Endothelial cell of umbilical vein (primary cell): Measurements from ENCODE around the gene PCDHGB2. TPM values are rescaled to one million over a fixed set of nuclear protein-coding genes. Genes with fewer than 3 reads are reported as not detected.

Experiments used
- BruUV-seq: library from RNA; stranded (reverse); fragments of 400-500 nt; replicated peaks from 2 replicates; lab custom pipeline; 2021; lab: Mats Ljungman, UMichigan
- CTCF ChIA-PET: fragments of 300-600, 350-600 bp; sonication (Branson Sonifier 250); formaldehyde crosslinking; loops from one replicate; lab custom pipeline; 2021; ENCODE audit warnings: antibody characterized with exemption, inconsistent platforms; lab: Charles Lee
- POLR2A ChIA-PET: fragments of 300-600, 350-600 bp; sonication (Branson Sonifier 250); formaldehyde crosslinking; loops from one replicate; lab custom pipeline; 2021; ENCODE audit warnings: antibody characterized with exemption, inconsistent platforms; lab: Charles Lee
- DNase-seq: peaks from one replicate; pipeline ENCODE4 v3.0.0-alpha.2; 2011; ENCODE audit warnings: low read depth, low spot score
- FAIRE-seq: peaks from 2 replicates; lab custom pipeline; 2011; peaks lifted over from hg19 to GRCh38; lab: Jason Lieb, UNC
- H2AFZ ChIP-seq: 2 replicates; pipeline ENCODE4 v1.6.0; 2012; ENCODE audit warnings: low read depth, low read length, control low read depth, inconsistent platforms
- H3K27ac ChIP-seq: 2 replicates; pipeline ENCODE4 v1.5.1; 2011; ENCODE audit warnings: low read depth, mild to moderate bottlenecking, control low read depth, low read length, moderate library complexity; ENCODE audit not compliant: insufficient read depth
- H3K27me3 ChIP-seq, 2 experiments: 2 replicates each; pipeline versions ENCODE4 v1.6.0 to v1.6.1; 2011; ENCODE audit warnings: low read length in 2 of 2, mixed read lengths in 1 of 2; ENCODE audit not compliant: control insufficient read depth in 2 of 2, insufficient read depth in 2 of 2
- H3K36me3 ChIP-seq, 2 experiments: 2 replicates in 1 of 2; 3 replicates in 1 of 2; pipeline ENCODE4 v1.5.1; 2011; ENCODE audit warnings: low read length in 2 of 2, mild to moderate bottlenecking in 1 of 2, moderate library complexity in 1 of 2; ENCODE audit not compliant: control insufficient read depth in 2 of 2, insufficient read depth in 2 of 2; ENCODE audit errors: extremely low read depth in 1 of 2
- H3K4me1 ChIP-seq: 3 replicates; pipeline ENCODE4 v1.5.1; 2011; ENCODE audit warnings: mild to moderate bottlenecking, low read length; ENCODE audit not compliant: control insufficient read depth, insufficient read depth; ENCODE audit errors: extremely low read depth
- H3K4me2 ChIP-seq: 2 replicates; pipeline ENCODE4 v1.6.1; 2011; ENCODE audit warnings: low read length, control low read depth, mixed read lengths; ENCODE audit not compliant: insufficient read depth
- H3K4me3 ChIP-seq, 3 experiments: fragments of 200-600 bp in 1 of 3; sonication (generic), shearing (Covaris generic) in 1 of 3; replicated peaks in 1 of 3; 2 replicates each; pipeline ENCODE4 v1.5.1; 2011 to 2016; ENCODE audit warnings: control low read depth in 3 of 3, low read length in 3 of 3, mild to moderate bottlenecking in 2 of 3, inconsistent platforms in 1 of 3, low read depth in 1 of 3, moderate library complexity in 1 of 3; ENCODE audit not compliant: insufficient read depth in 1 of 3
- H3K79me2 ChIP-seq: 2 replicates; pipeline ENCODE4 v1.6.0; 2012; ENCODE audit warnings: low read length, inconsistent platforms; ENCODE audit not compliant: control insufficient read depth, insufficient read depth
- H3K9ac ChIP-seq: replicated peaks from 2 replicates; pipeline ENCODE3; 2011; ENCODE audit warnings: low read length, control low read depth; ENCODE audit not compliant: insufficient read depth; ENCODE audit errors: extremely low read depth
- H3K9me1 ChIP-seq: replicated peaks from 3 replicates; pipeline ENCODE4 v1.6.0; 2011; ENCODE audit warnings: mild to moderate bottlenecking, low read length; ENCODE audit not compliant: control insufficient read depth, insufficient read depth; ENCODE audit errors: extremely low read depth
- H3K9me3 ChIP-seq: replicated peaks from 2 replicates; pipeline ENCODE4 v1.5.1; 2012; ENCODE audit warnings: low read length, inconsistent platforms; ENCODE audit not compliant: control insufficient read depth, insufficient read depth
- H4K20me1 ChIP-seq: replicated peaks from 2 replicates; pipeline ENCODE3; 2011; ENCODE audit warnings: mild to moderate bottlenecking, low read length; ENCODE audit not compliant: control insufficient read depth, insufficient read depth; ENCODE audit errors: extremely low read depth
- CTCF ChIP-seq, 2 donors: IDR thresholded peaks; 1 replicate in 1 of 2; 2 replicates in 1 of 2; pipeline ENCODE4 v1.5.1; 2011; ENCODE audit warnings: low read length in 2 of 2, mild to moderate bottlenecking in 2 of 2, moderate library complexity in 2 of 2, control low read depth in 1 of 2, inconsistent platforms in 1 of 2, low read depth in 1 of 2; ENCODE audit not compliant: insufficient read depth in 1 of 2; ENCODE audit errors: extremely low read depth in 1 of 2
- EZH2 ChIP-seq: IDR thresholded peaks from 2 replicates; pipeline ENCODE4 v1.6.1; 2012; ENCODE audit warnings: borderline replicate concordance, low read depth, mild to moderate bottlenecking, moderate library complexity, low read length, inconsistent platforms; ENCODE audit not compliant: severe bottlenecking
- JUN ChIP-seq: IDR thresholded peaks from 2 replicates; pipeline ENCODE4 v1.6.1; 2011; ENCODE audit warnings: borderline replicate concordance, low read depth; ENCODE audit not compliant: insufficient read length, insufficient read depth
- MYC ChIP-seq: IDR thresholded peaks from one replicate; pipeline ENCODE4 v1.6.1; 2011; ENCODE audit warnings: mild to moderate bottlenecking, low read depth, low read length
- POLR2AphosphoS5 ChIP-seq: IDR thresholded peaks from 2 replicates; pipeline ENCODE4 v1.6.1; 2012; ENCODE audit warnings: low read depth, mild to moderate bottlenecking, control low read depth, low read length, moderate library complexity; ENCODE audit not compliant: insufficient read depth
- dilution Hi-C: fragments of 300-500 bp; cut with MboI; formaldehyde crosslinking; loops from one replicate; pipeline ENCODE4 v1.15.0; 2019; ENCODE audit warnings: low sequenced_read_pairs; ENCODE audit not compliant: extremely low pct_ligation_motif_present
- intact Hi-C: fragments of 100-400 bp; cut with micrococcal nuclease; formaldehyde crosslinking; loops from one replicate; pipeline ENCODE4 v1.10.0; 2022
- polyA plus RNA-seq, 4 experiments: library from polyadenylated mRNA; depleted of rRNA in 3 of 4; stranded (reverse) in 3 of 4; unstranded in 1 of 4; fragments of >200 nt; gene quantifications; 2 replicates each; pipeline versions ENCODE4 v1.2.1 to v1.2.3, GENCODE V29; 2011 to 2012; ENCODE audit warnings: missing spikeins in 1 of 4
- total RNA-seq: library from RNA; stranded (reverse); gene quantifications from 2 replicates; pipeline ENCODE4 v1.2.3, GENCODE V29; 2021

The PCDHGB2 gene
- total and polyA plus RNA-seq, 2 donors (not counting 3 experiments of a cell fraction or from before 2014, with no cell fraction given), result 1.1 to 2.9 TPM

GRCh38 chr5:141409598-141410306 lies 50.0 kb downstream of the PCDHGB2 start:
- H3K4me3 ChIP-seq, result no peak overlapping the region
- H3K27ac ChIP-seq, result no peak overlapping the region
- FAIRE-seq (no peak), DNase-seq (no peak)
- no peaks in the 10 kb centered on the region for H3K9me3 ChIP-seq
- H3K27me3 ChIP-seq, result peaks cover 55 to 82% of the 10 kb centered on the region in 2 experiments
- H3K79me2 ChIP-seq, result no peaks in the 10 kb centered on the region
- no peaks in the 10 kb centered on the region for H3K36me3 ChIP-seq
- no peak overlapping the region for H3K4me2 ChIP-seq
- no peak overlapping the region for H3K9ac ChIP-seq
- intact Hi-C loops, result no loop called here
- BruUV-seq, result no TSS peak
- peaks cover 3% of the 10 kb centered on the region for H3K4me1 ChIP-seq
- no peaks in the 10 kb centered on the region for H3K9me1 ChIP-seq
- dilution Hi-C loops, result no loop called here
- POLR2A ChIA-PET, result no interaction called here
- H4K20me1 ChIP-seq, result peaks cover 5% of the 10 kb centered on the region
- H2AFZ ChIP-seq, result no peak overlapping the region
- CTCF ChIA-PET, result interaction anchor here (0.6 kb wide), 1 partner anchor 21 kb away, joined by 3 read pairs; the partner anchor contains the start of gene PCDHGA12
- TF ChIP-seq EZH2, result peak; percentile 72
- no peak for TF ChIP-seq CTCF (IDR thresholded peaks at IDR 0.05; ENCODE audit: extremely low read depth in 1 of 2, insufficient read depth in 1 of 2, low read depth in 1 of 2, low read length in 2 of 2)

- Histone ChIP-seq H3K9me1 (no peaks in the 10 kb centered on the region), H3K27ac (no peak overlapping the region), H3K9me3 (no peaks in the 10 kb centered on the region), H3K36me3 (no peaks in the 10 kb centered on the region), H3K9ac (no peak overlapping the region), H4K20me1 (peaks cover 5% of the 10 kb centered on the region), H3K27me3 (peaks cover 52 to 89% of the 10 kb centered on the region in 2 experiments), H2AFZ (no peak overlapping the region), H3K4me1 (peaks cover 3% of the 10 kb centered on the region), H3K4me3 (no peak overlapping the region), H3K4me2 (no peak overlapping the region), H3K79me2 (no peaks in the 10 kb centered on the region)
- DNase-seq, result no peak
- TF ChIP-seq EZH2, result no peak
- TF ChIP-seq MYC, result no peak
- TF ChIP-seq JUN, result no peak
- TF ChIP-seq POLR2AphosphoS5, result no peak
- BruUV-seq, result no TSS peak
- intact Hi-C loops, result no loop called here
- dilution Hi-C loops, result no loop called here
- ChIA-PET CTCF (interaction anchor here (3.0 to 11.3 kb wide), 2 partner anchors 149 to 152 kb away, joined by 34 to 335 read pairs; no protein-coding TSS in a partner anchor), POLR2A (no interaction called here)
- no peak for FAIRE-seq
These were observed 51.8 kb downstream of the PCDHGB2 start for GRCh38 chr5:141411575-141411974.

Other genes with a start within 250 kb of the PCDHGB2 start
Only the 30 nearest of the 36 such genes appear.
- gene PCDHB9, start 172.8 kb upstream of the PCDHGB2 start, total RNA-seq, result 0.16 and 0.20 TPM in 2 replicates
- 0.14 and 0.29 TPM in 2 replicates for gene PCDHB9, start 172.8 kb upstream of the PCDHGB2 start, polyA plus RNA-seq
- 0.62 and 0.81 TPM in 2 replicates for gene PCDHB10, start 167.6 kb upstream of the PCDHGB2 start, total RNA-seq
- gene PCDHB10, start 167.6 kb upstream of the PCDHGB2 start, polyA plus RNA-seq, result 0.51 and 0.68 TPM in 2 replicates
- gene PCDHB11, start 160.4 kb upstream of the PCDHGB2 start, total RNA-seq, result 0.16 and 0.18 TPM in 2 replicates
- 0.11 and 0.13 TPM in 2 replicates for gene PCDHB11, start 160.4 kb upstream of the PCDHGB2 start, polyA plus RNA-seq
- gene PCDHB12, start 151.3 kb upstream of the PCDHGB2 start, total RNA-seq, result 0.18 and 0.20 TPM in 2 replicates
- gene PCDHB12, start 151.3 kb upstream of the PCDHGB2 start, polyA plus RNA-seq, result 0.36 and 0.41 TPM in 2 replicates
- gene PCDHB13, start 146.1 kb upstream of the PCDHGB2 start, total RNA-seq, result 0.65 and 0.77 TPM in 2 replicates
- gene PCDHB13, start 146.1 kb upstream of the PCDHGB2 start, polyA plus RNA-seq, result 0.57 and 0.64 TPM in 2 replicates
- 0.55 and 1.0 TPM in 2 replicates for gene PCDHB14, start 136.7 kb upstream of the PCDHGB2 start, total RNA-seq
- gene PCDHB14, start 136.7 kb upstream of the PCDHGB2 start, polyA plus RNA-seq, result 0.72 and 0.73 TPM in 2 replicates
- 0.55 and 0.69 TPM in 2 replicates for gene PCDHB15, start 114.6 kb upstream of the PCDHGB2 start, total RNA-seq
- gene PCDHB15, start 114.6 kb upstream of the PCDHGB2 start, polyA plus RNA-seq, result 0.51 and 0.55 TPM in 2 replicates
- gene SLC25A2, start 55.9 kb upstream of the PCDHGB2 start, total RNA-seq, result 0.39 and 0.46 TPM in 2 replicates
- gene SLC25A2, start 55.9 kb upstream of the PCDHGB2 start, polyA plus RNA-seq, result not detected in 2 replicates
- 55.0 and 62.0 TPM in 2 replicates for gene TAF7, start 39.2 kb upstream of the PCDHGB2 start, total RNA-seq
- 14.2 and 21.8 TPM in 2 replicates for gene TAF7, start 39.2 kb upstream of the PCDHGB2 start, polyA plus RNA-seq
- 0.22 and 0.30 TPM in 2 replicates for gene PCDHGA1, start 29.5 kb upstream of the PCDHGB2 start, total RNA-seq
- gene PCDHGA1, start 29.5 kb upstream of the PCDHGB2 start, polyA plus RNA-seq, result 0.44 and 0.45 TPM in 2 replicates
- 0.58 and 1.2 TPM in 2 replicates for gene PCDHGA2, start 21.2 kb upstream of the PCDHGB2 start, total RNA-seq
- 1.9 and 2.0 TPM in 2 replicates for gene PCDHGA2, start 21.2 kb upstream of the PCDHGB2 start, polyA plus RNA-seq
- gene PCDHGA3, start 16.2 kb upstream of the PCDHGB2 start, total RNA-seq, result 1.1 and 1.2 TPM in 2 replicates
- gene PCDHGA3, start 16.2 kb upstream of the PCDHGB2 start, polyA plus RNA-seq, result 0.88 and 1.2 TPM in 2 replicates
- gene PCDHGB1, start 9.9 kb upstream of the PCDHGB2 start, total RNA-seq, result 0.58 and 0.62 TPM in 2 replicates
- 0.39 and 0.48 TPM in 2 replicates for gene PCDHGB1, start 9.9 kb upstream of the PCDHGB2 start, polyA plus RNA-seq
- gene PCDHGA4, start 5.0 kb upstream of the PCDHGB2 start, total RNA-seq, result 3.0 TPM in 2 replicates
- gene PCDHGA4, start 5.0 kb upstream of the PCDHGB2 start, polyA plus RNA-seq, result 2.4 and 2.6 TPM in 2 replicates
- gene PCDHGA5, start 4.2 kb downstream of the PCDHGB2 start, total RNA-seq, result 0.78 and 0.93 TPM in 2 replicates
- 0.36 and 0.51 TPM in 2 replicates for gene PCDHGA5, start 4.2 kb downstream of the PCDHGB2 start, polyA plus RNA-seq
- gene PCDHGB3, start 10.2 kb downstream of the PCDHGB2 start, total RNA-seq, result 1.7 and 2.0 TPM in 2 replicates
- gene PCDHGB3, start 10.2 kb downstream of the PCDHGB2 start, polyA plus RNA-seq, result 1.4 and 1.8 TPM in 2 replicates
- gene PCDHGA6, start 13.9 kb downstream of the PCDHGB2 start, total RNA-seq, result 2.7 and 2.9 TPM in 2 replicates
- gene PCDHGA6, start 13.9 kb downstream of the PCDHGB2 start, polyA plus RNA-seq, result 2.6 and 2.7 TPM in 2 replicates
- 1.5 and 1.8 TPM in 2 replicates for gene PCDHGA7, start 22.7 kb downstream of the PCDHGB2 start, total RNA-seq
- 0.68 and 0.84 TPM in 2 replicates for gene PCDHGA7, start 22.7 kb downstream of the PCDHGB2 start, polyA plus RNA-seq
- gene PCDHGB4, start 27.7 kb downstream of the PCDHGB2 start, total RNA-seq, result 4.4 and 6.5 TPM in 2 replicates
- 6.9 and 8.1 TPM in 2 replicates for gene PCDHGB4, start 27.7 kb downstream of the PCDHGB2 start, polyA plus RNA-seq
- 0.53 and 0.95 TPM in 2 replicates for gene PCDHGA8, start 32.6 kb downstream of the PCDHGB2 start, total RNA-seq
- 0.43 and 0.44 TPM in 2 replicates for gene PCDHGA8, start 32.6 kb downstream of the PCDHGB2 start, polyA plus RNA-seq
- 11.4 and 14.4 TPM in 2 replicates for gene PCDHGB5, start 38.0 kb downstream of the PCDHGB2 start, total RNA-seq
- 7.9 and 10.1 TPM in 2 replicates for gene PCDHGB5, start 38.0 kb downstream of the PCDHGB2 start, polyA plus RNA-seq
- gene PCDHGA9, start 42.8 kb downstream of the PCDHGB2 start, total RNA-seq, result 3.5 and 3.9 TPM in 2 replicates
- gene PCDHGA9, start 42.8 kb downstream of the PCDHGB2 start, polyA plus RNA-seq, result 1.1 and 1.2 TPM in 2 replicates
- gene PCDHGB6, start 48.0 kb downstream of the PCDHGB2 start, total RNA-seq, result 4.8 and 4.9 TPM in 2 replicates
- 2.2 and 2.3 TPM in 2 replicates for gene PCDHGB6, start 48.0 kb downstream of the PCDHGB2 start, polyA plus RNA-seq
- 4.4 and 5.8 TPM in 2 replicates for gene PCDHGA10, start 53.0 kb downstream of the PCDHGB2 start, total RNA-seq
- 3.6 and 3.7 TPM in 2 replicates for gene PCDHGA10, start 53.0 kb downstream of the PCDHGB2 start, polyA plus RNA-seq
- 12.6 and 13.0 TPM in 2 replicates for gene PCDHGB7, start 57.7 kb downstream of the PCDHGB2 start, total RNA-seq
- 6.5 and 6.9 TPM in 2 replicates for gene PCDHGB7, start 57.7 kb downstream of the PCDHGB2 start, polyA plus RNA-seq
- gene PCDHGA11, start 61.1 kb downstream of the PCDHGB2 start, total RNA-seq, result 10.3 and 11.5 TPM in 2 replicates
- 8.0 and 8.1 TPM in 2 replicates for gene PCDHGA11, start 61.1 kb downstream of the PCDHGB2 start, polyA plus RNA-seq
- 7.6 and 9.9 TPM in 2 replicates for gene PCDHGA12, start 70.5 kb downstream of the PCDHGB2 start, total RNA-seq
- 3.2 and 4.2 TPM in 2 replicates for gene PCDHGA12, start 70.5 kb downstream of the PCDHGB2 start, polyA plus RNA-seq
- 25.4 and 36.1 TPM in 2 replicates for gene PCDHGC3, start 116.0 kb downstream of the PCDHGB2 start, total RNA-seq
- 9.2 and 14.9 TPM in 2 replicates for gene PCDHGC3, start 116.0 kb downstream of the PCDHGB2 start, polyA plus RNA-seq
- 0.90 and 2.1 TPM in 2 replicates for gene PCDHGC4, start 125.0 kb downstream of the PCDHGB2 start, total RNA-seq
- gene PCDHGC4, start 125.0 kb downstream of the PCDHGB2 start, polyA plus RNA-seq, result 0.25 and 0.32 TPM in 2 replicates
- 0.60 and 1.2 TPM in 2 replicates for gene PCDHGC5, start 129.1 kb downstream of the PCDHGB2 start, total RNA-seq
- 0.21 and 0.48 TPM in 2 replicates for gene PCDHGC5, start 129.1 kb downstream of the PCDHGB2 start, polyA plus RNA-seq